Measurements from ENCODE around the gene LYSMD1.
"Not testable (repeated sequence)": the region's sequence is repeated elsewhere in the genome, so short reads cannot be mapped to it uniquely, and the experiment has no call there.

Gene LYSMD1, protein sequence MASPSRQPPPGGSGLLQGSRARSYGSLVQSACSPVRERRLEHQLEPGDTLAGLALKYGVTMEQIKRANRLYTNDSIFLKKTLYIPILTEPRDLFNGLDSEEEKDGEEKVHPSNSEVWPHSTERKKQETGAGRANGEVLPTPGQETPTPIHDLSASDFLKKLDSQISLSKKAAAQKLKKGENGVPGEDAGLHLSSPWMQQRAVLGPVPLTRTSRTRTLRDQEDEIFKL

GRCh38 chr1:151165738-151166504 is at the start of gene LYSMD1, which contains the start of gene SCNM1:
Gene LYSMD1, minus strand, starts transcription at chr1:151165902. Its CDS starts 644 bp downstream, at chr1:151165258.
Gene SCNM1, plus strand, starts transcription at chr1:151166144. Its CDS starts 9 bp downstream, at chr1:151166153.
- DNase-seq (ENCODE audit: low read depth in 2 of 2): peak; percentile 84 to 92

- DNase-seq (ENCODE audit: low read depth in 2 of 2): no peak
Observed at GRCh38 chr1:151213560-151213959, 47.9 kb upstream of the LYSMD1 start.

GRCh38 chr1:151211972-151212705 is 46.4 kb upstream of the LYSMD1 start:
- DNase-seq (ENCODE audit: low read depth in 2 of 2): no peak

GRCh38 chr1:151210830-151211229 is 45.1 kb upstream of the LYSMD1 start:
- DNase-seq (ENCODE audit: low read depth in 2 of 2): no peak

GRCh38 chr1:151205381-151205965 is 39.8 kb upstream of the LYSMD1 start:
- not testable (repeated sequence) for DNase-seq (ENCODE audit: low read depth in 2 of 2)

GRCh38 chr1:151199873-151200581 is 34.3 kb upstream of the LYSMD1 start:
- DNase-seq (ENCODE audit: low read depth in 2 of 2): peak in 1 of 2 donors; percentile 18

GRCh38 chr1:151198254-151199127 is 32.8 kb upstream of the LYSMD1 start, which contains the start of gene PIP5K1A:
Gene PIP5K1A, plus strand, starts transcription at chr1:151198552. Its CDS starts 445 bp downstream, at chr1:151198997.
- DNase-seq (ENCODE audit: low read depth in 2 of 2): peak; percentile 99

- DNase-seq (ENCODE audit: low read depth in 2 of 2): no peak
Observed at GRCh38 chr1:151197863-151198253, 32.2 kb upstream of the LYSMD1 start.

- peak in 1 of 2 donors; percentile 44 for DNase-seq (ENCODE audit: low read depth in 2 of 2)
Observed at GRCh38 chr1:151196292-151196800, 30.6 kb upstream of the LYSMD1 start.

DNA sequence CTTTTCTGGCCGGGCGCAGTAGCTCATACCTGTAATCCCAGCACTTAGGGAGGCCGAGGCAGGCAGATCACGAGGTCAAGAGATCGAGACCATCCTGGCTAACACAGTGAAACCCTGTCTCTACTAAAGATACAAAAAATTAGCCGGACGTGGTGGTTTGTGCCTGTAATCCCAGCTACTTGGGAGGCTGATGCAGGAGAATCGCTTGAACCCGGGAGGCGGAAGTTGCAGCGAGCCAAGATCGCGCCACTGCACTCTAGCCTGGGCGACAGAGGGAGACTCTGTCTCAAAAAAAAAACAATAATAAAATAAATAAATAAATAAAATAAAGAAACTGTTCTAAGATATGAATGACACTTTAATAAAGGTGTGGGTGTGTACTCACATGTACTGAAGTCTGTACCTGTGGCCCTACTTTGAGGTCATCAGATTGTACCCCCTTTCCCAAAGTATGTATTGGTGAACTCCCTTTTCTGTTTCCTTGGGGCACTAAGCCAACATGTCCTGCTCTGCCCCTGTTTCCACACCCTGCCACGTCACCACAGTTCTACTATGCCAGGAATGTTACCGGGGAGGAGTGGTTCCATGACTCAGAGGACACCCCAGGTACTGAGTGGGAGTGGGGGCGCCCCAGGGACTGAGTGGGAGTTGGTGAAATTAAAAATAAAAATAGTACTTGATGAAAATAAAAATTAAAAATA is 29.3 kb upstream of the LYSMD1 start:
- DNase-seq (ENCODE audit: low read depth in 2 of 2): peak in 1 of 2 donors; percentile 21

GRCh38 chr1:151193856-151194255 is 28.2 kb upstream of the LYSMD1 start:
- no peak for DNase-seq (ENCODE audit: low read depth in 2 of 2)

DNA sequence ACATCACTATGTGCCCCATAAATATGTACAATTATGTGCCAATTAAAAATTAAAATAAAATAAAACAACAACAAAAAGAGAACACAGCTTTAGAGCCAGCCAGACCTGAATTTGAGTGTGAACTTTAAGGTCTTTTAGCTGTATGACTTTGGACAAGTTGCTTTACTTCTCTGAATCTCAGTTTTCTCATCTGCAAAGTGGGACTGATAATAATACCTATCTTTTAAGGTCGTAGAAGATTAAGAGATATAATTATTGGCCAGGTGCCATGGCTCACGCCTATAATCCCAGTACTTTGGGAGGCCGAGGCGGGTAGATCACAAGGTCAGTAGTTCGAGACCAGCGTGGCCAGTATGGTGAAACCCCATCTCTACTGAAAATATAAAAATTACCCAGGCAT is 27.6 kb upstream of the LYSMD1 start:
- no peak for DNase-seq (ENCODE audit: low read depth in 2 of 2)

DNA sequence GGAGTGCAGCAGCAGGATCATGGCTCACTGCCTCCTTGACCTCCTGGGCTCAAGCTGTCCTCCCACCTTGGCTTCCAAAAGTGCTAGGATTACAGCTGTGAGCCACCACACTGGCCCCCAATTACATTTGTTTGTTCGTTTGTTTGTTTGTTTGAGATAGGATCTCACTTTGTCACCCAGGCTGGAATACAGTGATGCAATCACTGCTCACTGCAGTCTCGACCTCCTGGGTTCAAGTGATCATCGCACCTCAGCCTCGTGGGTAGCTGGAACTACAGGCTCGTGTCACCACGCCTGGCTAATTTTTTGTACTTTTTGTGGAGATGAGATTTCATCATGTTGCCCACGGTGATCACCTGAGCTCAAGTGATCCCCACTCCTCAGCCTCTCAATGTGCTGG is 26.3 kb upstream of the LYSMD1 start:
- no peak for DNase-seq (ENCODE audit: low read depth in 2 of 2)

- peak; percentile 71 to 74 for DNase-seq (ENCODE audit: low read depth in 2 of 2)
Observed at GRCh38 chr1:151189637-151190445, 24.1 kb upstream of the LYSMD1 start, which contains the start of gene VPS72. Gene VPS72, minus strand, starts transcription at chr1:151190197. Its CDS starts 76 bp downstream, at chr1:151190121.

- DNase-seq (ENCODE audit: low read depth in 2 of 2): not testable (repeated sequence)
Observed at GRCh38 chr1:151188667-151189066, 23.0 kb upstream of the LYSMD1 start.

DNA sequence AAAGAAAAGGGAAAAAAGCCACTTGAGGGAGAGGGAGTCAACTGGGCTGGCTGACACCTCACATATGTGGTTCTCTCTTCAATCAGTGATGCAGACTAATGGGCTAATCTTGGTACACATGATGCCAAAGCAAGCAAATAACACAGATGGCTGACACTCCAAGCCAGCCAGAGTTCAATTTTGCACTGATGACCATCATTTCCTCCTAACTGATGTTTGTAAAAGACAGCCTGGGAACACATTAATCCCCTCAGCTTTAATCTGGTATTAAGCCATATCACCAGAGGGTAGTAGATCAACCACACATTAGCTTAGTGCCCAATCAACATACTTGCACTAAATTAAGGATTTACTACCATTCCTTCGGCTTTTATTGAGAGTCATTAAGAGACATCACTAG is 21.5 kb upstream of the LYSMD1 start:
- DNase-seq (ENCODE audit: low read depth in 2 of 2): no peak

- DNase-seq (ENCODE audit: low read depth in 2 of 2): no peak
Observed at GRCh38 chr1:151184211-151184610, 18.5 kb upstream of the LYSMD1 start.

GRCh38 chr1:151176514-151177045 is 10.9 kb upstream of the LYSMD1 start:
- no peak for DNase-seq (ENCODE audit: low read depth in 2 of 2)

Data from stimulated activated CD4-positive, alpha-beta T cell treated with anti-CD3 and anti-CD28 coated beads, Interleukin-1b, Interleukin-23, amount 100 ng/mL, for 4 hours (primary cell).